ENCODE measurements around the gene SLCO3A1.
A peak's percentile ranks its signal among the peaks of the same experiment; 100 is the strongest.

SLCO3A1 gene

DNA sequence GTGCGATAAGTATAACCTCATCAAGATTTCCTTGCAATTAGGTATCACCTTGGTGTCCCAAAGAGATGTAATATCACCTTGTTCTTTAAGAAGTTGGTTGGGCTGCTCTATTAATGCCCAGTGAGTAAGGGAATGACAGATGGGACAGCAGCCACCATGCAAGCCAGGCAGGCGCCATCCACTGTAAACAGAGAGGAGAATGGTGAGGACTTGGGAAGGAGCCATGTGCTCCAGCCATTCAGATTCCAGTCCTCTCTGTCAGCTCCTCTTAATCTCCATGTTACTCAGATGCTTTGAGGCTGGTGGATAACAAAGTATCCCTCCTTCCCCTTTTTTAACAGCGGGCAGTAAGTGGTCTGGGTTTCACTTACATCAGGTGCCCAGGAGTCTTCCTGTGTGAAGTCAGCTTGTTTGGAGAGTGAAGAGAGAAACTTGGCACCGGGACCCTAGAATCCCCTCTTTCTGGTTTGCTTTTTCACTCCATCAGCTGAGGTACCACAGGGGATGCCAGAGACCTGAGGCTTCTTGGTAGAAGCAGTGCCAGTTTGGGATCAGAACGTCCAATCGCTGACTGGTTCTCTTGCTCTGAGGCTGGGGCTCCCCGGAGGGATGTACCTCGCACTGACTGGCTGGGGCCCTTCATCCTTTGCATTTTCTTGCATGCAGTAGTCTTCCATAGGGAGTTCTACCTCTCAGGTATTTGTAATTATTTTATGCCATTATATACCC lies 29.5 kb downstream of the SLCO3A1 start:
- DNase-seq (ENCODE audit: low read depth) = peak; percentile 11

DNA sequence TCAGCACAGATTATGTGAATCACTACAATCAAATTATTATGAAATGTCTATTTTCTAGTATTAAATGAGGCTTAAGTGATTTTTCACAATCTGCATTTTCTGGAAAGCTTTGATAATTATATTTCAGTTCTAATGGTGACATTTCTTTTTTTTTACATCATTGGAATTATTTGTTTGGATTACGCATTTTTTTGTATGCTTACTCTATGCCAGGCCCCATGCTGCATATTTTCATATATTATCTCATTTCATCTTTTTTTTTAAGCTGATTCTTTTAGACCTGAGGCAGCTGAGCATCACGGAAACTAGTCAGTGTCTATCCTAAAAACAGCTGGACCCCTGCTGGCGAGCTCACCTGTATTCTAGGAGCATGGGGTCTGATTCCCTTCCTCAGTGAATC lies 31.1 kb downstream of the SLCO3A1 start:
- peak; percentile 67 for DNase-seq (ENCODE audit: low read depth)

DNA sequence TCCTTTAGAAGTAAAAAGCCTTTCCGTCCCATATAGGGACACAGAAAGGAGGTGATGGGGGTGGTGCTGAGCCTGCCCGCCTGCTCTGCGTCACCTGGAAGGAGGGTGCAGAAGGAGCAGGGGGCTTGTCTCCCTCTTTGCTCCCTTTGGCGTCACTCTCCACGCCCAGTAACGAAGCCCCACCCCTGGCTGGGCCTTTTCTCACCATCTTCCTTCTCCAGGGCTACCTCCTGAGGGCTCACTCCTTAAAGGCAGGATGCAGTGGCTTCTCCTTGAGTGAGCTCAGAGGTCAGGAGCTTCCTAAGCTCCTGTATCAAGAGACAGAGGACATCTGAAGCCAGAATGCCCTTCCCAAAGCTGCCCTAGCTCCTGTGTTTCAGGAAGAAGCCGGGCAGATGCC lies 31.5 kb downstream of the SLCO3A1 start:
- no peak for DNase-seq (ENCODE audit: low read depth)

DNA sequence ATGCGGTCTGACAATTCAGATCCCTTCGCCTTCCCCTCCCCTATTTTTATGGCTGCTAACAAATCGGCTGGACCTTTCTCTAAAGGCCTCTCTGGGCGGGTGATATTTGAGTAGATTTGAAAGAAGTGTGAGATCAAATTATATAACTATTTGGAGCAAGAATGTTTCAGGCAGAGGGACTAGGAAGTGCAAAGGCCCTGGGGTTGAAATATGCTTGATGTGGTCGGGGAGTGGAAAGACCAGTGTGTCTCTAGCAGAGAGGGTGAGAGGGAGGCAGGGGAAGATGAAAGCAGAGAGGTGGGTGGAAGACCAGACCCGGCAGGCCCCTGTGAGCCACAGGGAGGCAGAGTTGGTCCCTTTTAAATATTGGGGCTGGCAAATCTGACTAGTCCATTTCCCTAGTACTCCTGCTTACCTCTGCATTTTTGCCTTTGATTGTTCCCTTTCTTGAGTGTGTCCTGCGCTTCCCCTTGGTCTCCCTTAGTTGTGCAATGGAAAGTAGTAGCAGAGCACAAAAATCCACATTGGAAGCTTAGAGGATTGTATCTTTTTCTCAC lies 32.3 kb downstream of the SLCO3A1 start:
- no peak for DNase-seq (ENCODE audit: low read depth)

DNA sequence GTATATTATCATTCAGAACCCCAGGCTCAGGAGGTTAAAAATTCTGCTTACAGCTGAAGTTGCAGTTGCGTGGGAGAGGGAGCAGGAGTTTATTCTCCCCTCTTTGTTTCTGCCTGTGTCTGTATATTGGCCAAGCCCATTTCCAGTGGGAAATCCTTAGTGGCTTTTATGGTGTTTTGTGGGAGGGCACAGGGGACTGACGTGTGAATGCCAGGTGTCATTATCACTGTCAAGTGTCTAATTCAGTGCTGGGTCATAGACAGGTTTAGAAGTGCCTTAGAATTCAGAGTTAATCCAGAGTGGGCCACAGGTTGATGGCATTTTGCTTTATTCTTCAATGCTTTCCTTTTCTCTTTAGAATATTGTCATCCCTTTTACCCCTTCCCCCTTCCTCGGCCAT lies 33.4 kb downstream of the SLCO3A1 start:
- DNase-seq (ENCODE audit: low read depth) = no peak

DNA sequence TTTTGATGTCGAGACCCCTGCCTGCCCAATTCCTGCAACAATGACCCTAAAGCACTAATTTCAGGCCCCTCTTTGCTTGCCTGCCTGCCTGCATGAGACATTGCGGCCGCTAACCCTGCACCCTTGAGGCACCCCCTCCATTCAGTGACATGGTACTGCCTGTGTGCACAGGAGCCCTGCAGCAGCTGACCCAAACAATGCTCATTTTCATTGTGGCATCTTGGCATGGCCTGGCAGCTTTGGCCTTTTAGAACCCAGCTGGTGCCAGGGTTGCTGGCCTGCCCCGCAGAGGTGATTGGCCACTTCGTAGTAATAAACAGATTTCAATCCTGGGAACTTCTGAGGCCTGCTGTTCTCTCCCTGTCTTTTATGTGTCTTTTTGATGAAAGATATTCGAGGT lies 33.8 kb downstream of the SLCO3A1 start:
- DNase-seq (ENCODE audit: low read depth) = no peak

DNA sequence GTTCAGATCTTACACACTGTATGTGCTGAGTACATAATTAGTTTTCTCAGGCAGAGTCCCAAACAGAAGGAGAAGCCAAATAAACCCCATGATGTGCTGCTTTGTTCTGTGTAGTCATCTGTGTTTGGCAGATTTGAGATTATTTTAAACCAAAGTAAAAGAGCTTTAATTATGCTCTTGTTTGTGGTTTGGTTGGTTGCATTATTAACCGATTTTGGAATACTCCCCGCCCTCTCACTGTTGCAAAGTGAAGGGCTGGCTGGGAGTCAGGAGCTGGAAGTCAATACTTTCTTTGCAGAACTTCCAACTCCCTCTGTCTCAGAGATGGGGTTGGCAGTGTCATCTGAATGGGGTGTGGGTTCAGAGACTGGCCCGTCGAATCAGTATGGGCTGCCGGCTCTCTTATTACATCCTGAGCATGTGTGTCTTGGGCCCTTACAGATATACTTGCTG lies 34.4 kb downstream of the SLCO3A1 start:
- peak; percentile 69 for DNase-seq (ENCODE audit: low read depth)

DNA sequence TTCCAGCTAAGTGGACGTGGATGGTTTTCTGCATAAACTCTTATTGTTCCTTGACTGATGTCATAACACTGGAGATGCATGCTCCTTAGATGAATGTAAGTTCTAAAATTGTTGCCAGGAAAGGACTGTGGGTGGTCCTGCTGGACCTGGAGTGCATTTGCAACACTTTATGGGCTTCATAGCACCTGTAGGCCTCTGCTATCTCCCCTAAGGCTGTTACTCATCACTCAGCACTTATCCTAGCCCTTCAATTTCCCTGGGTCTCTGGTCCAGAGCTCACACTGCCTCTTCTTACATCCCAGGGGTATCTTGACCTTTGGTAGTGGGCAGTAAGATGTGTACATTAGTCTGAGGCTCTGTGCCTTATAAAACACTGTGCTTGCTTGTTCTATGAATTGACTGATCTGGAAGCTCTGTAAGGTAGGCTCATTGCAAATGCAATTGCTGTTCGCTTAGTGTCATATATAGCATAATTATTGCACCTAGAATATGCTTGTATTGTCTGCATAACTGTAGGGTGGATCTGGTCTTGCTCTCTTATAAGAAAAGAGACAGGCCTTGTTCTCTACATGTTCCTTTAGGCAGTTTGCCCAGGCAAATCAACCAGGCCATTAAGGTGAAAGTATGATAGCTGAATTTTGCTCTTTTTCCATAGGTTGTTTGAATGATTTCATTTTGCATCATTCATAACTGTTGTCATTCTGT lies 35.8 kb downstream of the SLCO3A1 start:
- DNase-seq (ENCODE audit: low read depth) = no peak

DNA sequence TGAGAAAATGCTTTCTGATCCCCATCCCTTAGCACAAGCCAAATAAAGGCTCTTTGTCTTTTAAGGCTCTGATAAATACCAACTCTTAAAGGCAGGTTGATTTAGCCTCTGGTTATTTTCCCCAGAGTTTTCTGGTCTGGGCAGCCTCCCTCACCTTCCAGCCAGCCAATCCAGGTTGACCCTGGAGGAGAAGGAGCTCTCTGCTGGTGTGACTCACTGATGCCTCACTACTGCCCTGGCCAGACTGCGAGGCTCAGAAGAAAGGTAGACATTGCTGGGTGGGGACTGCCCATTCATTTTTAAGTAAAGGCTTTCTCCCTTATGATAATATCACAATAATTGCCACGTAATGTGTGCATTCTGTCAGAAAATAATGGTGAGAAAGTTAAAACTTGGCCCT lies 37.1 kb downstream of the SLCO3A1 start:
- no peak for DNase-seq (ENCODE audit: low read depth)

DNA sequence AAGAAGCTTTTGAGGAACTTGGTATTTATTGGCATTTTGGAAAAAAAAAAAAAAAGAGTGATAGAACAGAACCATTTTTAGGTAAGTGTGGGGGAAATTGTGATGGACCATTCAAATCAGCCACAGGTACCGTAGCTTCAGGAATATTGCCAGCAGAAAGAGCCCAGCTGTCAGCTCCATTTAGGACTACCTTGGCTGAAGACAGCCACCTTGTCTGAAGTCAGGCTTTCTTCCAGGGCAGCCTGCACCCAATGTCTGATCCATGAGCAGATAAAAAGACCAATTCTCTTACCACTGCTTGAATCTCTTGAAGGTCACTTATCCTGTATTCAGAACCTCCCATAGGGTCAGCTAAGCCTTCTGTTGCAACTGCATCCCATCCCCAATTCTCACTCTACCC lies 37.6 kb downstream of the SLCO3A1 start:
- DNase-seq (ENCODE audit: low read depth) = no peak

DNA sequence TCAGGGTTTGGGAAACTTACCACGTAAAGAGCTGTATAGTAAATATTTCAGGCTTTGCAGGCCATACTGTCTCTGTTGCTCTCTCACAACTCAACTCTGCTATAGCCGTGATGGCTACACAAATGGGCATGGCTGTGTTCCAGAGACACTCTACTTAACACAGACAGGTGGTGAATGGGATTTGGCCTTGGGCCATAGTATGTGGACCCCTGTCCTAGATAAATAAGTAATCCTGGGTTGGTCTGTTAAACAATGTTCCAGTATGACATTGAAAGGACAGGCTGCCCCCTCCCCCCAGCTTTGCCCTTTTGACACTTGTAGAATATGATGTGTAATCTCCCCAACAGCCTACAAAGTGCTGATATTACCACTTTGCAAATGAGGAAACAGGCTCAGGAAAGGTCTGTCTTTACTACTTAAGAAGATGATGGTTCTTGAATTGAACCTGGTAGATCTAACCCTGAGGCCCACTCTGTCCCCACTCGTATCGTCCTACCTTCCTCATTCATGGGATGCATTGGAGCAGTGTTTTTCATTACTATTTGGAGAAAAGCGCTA lies 38.4 kb downstream of the SLCO3A1 start:
- DNase-seq (ENCODE audit: low read depth) = no peak

DNA sequence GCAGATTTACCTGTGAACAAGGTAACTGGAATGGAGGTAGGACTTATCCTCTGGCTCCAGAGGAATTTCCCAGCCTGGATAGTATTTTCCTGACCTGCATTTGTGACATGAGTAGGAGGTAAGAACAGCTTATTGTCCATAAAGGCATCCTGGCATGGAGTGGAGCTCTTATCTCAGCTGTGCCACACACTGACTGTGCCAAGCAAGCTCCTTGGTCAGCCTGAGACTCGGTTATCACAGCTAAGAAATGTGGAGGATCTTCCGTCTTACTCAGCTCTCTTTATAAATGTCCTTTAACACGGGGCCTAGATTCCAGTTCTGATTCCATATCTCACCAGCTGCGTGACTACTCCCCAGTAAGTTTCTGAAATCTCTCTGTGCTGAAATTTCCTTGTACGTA lies 38.9 kb downstream of the SLCO3A1 start:
- no peak for DNase-seq (ENCODE audit: low read depth)

DNA sequence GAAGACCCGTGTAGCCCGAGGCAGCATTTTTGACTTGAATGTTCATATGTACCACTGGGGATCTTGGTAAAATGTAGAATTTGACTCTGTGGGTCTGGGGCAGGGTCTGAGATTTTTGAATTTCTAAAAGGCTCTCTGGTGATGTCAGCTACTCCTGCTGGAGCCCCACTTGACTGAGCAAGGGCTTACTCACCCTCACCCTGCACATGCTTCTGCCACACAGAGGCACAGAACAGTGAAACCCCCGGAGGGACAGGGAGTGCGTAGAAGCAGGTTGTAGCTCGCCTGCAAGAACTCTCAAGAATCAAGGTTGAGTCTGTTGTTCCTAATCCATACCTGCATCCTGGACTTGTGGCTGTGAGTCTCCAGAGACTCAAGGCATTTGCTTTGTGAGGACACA lies 41.1 kb downstream of the SLCO3A1 start:
- DNase-seq (ENCODE audit: low read depth) = no peak

DNA sequence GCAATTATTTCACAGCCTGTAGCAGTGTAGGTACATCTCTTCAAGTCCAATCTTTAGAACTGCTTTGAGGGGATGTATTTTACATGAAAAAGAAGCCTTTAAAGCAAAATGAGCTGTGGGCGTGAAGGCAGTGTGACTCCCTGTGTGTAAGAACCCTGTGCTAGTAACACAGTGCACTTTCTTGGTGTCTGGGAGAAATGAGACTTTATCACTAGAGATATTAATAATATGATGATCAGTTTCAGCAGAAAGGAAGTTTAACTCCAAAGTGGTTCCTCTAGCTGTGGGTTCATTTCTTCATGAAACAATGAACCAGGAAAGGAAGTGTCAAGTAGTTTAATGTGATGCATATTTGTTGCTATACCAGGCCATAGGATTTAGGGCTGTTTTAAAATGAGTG lies 41.5 kb downstream of the SLCO3A1 start:
- no peak for DNase-seq (ENCODE audit: low read depth)

DNA sequence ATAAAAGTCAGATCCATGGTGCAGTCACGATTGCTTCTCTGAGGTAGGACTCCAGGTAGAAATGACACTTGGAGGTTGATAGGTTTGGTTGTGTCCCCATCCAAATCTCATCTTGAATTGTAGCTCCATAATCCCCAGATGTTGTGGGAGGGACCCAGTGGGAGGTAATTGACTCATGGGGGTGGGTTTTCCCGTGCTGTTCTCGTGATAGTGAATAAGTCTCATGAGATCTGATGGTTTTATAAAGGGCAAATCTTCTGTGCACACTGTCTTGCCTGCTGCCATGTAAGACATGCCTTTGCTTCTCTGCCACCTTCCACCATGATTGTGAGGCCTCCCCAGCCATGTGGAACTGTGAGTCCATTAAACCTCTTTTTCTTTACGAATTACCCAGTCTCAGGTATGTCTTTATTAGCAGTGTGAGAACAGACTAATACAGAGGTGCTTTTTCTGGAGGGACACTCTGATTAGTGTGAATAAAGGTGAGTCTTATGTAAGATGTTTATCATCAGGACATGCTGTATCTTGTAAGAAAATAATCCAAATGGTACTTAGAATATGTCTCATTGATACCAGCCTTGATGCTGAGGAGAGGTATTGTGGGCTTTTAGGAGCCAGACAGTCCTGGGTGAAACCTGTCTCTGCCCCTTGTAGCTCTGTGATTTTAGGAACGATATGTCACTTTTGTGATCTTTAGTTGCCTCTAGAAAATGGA lies 43.0 kb downstream of the SLCO3A1 start:
- no peak for DNase-seq (ENCODE audit: low read depth)

DNA sequence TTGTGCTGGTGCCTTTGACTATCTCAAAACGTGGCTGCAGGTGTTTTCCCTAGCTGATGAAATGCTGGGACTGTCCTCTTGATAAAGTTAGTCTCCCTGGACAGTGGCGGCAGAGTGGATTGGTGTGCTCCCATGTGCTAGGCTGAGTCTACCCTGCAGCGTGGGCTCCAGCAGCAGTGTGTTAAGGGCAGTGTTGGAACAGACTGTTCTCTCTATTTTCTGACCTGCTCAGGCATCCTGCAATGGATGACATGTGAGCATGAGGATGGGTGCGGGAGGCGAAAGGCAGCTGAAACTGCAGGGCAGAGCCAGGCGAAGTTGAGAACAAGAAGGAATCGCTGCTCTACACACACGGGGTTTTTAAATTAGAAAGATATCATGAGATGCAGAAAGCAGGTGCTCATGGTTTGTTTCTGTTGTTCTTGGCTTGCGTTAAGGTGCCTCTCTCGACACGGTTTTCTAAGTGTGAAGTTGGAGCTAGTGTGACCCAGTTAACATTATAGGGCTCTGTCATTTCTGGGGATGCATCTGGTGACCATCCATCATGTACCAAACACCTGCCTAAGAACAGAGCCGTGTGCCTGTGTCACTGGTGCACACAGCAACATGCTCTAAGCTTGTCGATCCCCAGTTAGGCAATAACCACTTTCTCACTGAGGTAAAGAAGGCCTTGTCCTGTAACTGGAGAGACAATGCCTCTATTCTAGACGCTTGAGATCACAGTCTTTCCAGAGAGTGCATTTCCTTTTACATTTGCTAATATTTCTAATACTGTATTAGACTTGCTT lies 44.3 kb downstream of the SLCO3A1 start:
- no peak for DNase-seq (ENCODE audit: low read depth)

DNA sequence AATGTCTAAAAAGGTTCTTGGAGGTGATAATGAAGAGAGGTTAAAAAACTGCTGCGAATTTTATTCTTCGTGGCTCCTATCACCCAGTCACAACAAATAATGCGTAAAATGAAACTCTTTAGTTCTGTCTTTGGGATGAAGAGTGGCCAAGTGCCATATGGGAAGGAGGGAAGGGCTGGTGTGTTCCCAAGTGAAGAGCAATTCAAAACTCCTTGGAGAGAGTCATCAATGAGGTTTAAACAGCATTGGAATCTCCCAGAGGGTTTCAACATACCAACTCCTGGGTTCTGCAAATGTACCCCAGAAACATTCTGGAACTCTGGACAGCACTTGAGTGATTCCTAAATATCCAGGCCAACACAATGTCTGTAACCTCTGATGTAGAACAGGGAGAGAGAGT lies 45.3 kb downstream of the SLCO3A1 start:
- DNase-seq (ENCODE audit: low read depth) = no peak

DNA sequence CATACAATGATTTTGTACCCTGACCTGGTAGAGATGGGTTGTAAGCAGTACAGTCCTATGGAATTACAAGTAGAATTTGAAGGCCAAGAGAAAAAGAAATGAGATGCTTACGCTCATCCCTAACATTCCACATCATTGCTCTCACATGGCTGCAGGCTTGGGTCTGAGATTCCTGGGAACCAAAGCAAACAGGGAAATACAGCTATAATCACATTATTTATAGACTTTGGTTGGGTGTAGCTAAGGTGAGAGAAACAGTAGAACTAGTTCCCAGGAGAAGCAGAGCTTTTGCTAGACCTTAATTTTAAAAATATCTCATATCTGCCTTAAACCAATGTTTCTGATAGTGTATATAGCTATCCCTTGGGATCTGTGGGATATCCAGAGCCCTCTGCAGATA lies 51.4 kb downstream of the SLCO3A1 start:
- DNase-seq (ENCODE audit: low read depth) = no peak

DNA sequence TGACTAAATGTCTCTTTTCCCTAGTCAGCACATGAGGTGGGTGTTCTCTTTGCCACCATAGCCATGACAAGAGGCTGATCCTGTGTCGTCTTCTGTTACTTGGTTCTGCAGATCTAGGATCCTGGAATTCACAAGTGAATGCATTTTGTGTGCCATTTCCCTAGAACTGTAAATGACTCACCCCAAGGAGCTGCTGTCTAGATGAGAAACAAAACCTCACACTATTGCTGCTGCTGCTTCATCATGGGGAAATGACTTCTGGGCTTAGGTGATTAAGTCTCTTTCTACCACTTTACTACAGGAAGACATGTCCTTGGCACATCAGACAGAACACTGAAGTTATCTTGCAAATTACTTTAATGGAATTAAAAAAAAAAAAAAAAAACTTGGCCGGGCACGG lies 54.9 kb downstream of the SLCO3A1 start:
- peak; percentile 43 for DNase-seq (ENCODE audit: low read depth)

DNA sequence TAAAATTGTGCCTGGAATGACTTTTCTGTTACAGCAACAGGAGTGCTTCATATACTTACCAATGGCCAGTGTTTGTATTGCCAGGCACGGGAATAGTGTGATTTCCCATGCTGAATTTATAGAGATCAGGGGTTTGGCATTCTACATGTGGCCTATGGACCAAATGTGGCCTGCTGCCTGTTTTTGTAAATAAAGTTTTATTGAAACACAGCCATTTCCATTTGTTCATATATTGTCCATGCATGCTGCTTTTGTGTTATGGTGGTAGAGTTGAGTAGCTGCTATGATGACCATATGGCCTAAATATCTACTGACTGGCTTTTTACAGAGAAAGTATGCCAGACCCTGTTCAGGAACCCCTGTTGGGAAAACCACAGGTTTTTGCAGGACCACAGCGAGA lies 55.6 kb downstream of the SLCO3A1 start:
- DNase-seq (ENCODE audit: low read depth) = no peak

DNA sequence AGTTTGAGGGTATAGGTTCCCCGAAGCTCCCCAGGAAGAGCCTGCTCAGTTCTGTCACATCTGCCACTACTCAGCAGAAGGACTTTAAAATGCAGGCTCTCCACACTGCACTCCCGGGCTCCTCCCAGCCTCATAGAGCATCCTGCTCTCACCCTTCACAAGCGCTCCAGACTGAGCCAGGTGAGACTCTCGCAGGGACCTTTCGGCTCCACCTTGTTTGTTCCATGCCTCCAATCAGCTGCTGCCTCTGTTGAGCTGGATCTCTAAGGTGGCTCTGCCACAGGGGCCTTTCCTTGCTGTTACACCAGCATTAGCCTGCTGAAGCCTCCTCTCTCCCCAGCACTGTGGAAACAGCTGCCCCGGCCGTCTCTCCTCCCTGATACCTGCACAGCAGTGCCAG lies 56.1 kb downstream of the SLCO3A1 start:
- DNase-seq (ENCODE audit: low read depth) = no peak

DNA sequence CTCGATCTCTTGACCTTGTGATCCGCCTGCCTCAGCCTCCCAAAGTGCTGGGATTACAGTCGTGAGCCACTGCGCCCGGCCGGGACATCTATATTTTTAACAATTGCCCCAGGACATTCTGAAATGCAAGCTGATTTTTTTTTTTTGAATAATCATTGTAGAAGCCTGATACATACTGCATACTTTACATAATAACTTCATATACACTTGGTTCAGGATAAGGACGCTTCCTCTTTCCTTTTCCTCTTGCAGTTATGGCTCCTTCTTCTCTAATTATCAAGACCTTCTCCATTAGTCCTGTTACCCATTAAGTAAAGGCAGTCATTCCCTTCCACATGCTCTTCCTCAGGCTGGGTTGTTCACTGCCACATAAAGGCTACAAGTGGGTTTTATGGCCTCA lies 58.3 kb downstream of the SLCO3A1 start:
- DNase-seq (ENCODE audit: low read depth) = no peak

Measured in fibroblast of gingiva (primary cell).